GM12891 (cell line): ENCODE results near the gene SIK2.

ENCODE experiments used
- POLR2A ChIP-seq: IDR thresholded peaks from 2 replicates; pipeline ENCODE4 v1.6.1; 2011; ENCODE audit warnings: low read depth, low read length, control low read depth
- POLR2AphosphoS5 ChIP-seq: IDR thresholded peaks from 2 replicates; pipeline ENCODE4 v1.6.1; 2011; ENCODE audit warnings: low read depth, low read length, control low read depth

DNA sequence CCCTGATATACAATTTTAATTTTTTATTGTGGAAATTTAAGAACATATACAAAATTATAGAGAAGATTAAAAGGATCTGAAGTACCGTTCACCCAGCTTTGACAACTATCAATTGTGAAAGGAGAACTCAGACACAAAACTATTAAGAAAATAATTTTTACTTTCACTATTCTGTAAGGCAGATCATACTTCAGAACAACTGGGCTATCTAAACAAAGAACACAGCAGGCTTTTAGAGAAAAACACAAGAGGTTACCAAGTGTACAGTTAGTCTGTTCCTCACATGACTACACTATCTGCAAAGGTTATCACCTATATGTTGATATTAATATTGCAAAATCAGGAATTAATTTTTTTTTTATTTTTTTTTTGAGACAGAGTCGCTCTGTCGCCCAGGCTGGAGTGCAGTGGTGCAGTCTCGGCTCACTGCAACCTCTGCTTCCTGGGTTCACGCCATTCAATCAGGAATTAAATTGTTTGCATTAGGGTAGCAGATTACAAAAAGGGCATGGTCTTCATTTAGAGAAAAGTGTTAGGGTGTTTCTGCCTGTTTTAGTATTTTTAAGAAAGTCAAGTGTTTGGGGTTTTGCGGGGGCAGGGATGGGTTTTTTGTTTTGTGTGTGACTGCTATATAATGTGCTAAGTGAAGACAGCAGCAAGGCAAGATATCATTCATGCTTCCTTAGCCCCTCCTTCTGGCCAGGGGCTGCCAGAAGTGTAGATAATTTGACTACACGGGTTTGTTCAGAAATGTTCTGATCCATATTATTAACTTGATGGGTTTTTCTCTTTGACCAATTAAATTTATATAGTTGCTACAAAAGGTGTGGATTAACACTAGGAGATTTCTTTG is 27.6 kb upstream of the SIK2 start:
- no peak for TF ChIP-seq POLR2A
- no peak for TF ChIP-seq POLR2AphosphoS5
